Testis (tissue), 2 donors: ENCODE results near the gene CLEC16A.

Experiments used
- CTCF ChIP-seq, 3 experiments: fragments of 450-650 bp in 2 of 3; fragments of 200-600 bp in 1 of 3; sonication (generic) in 1 of 3; IDR thresholded peaks; one replicate each; pipeline ENCODE4 v1.5.1; 2016 to 2019; ENCODE audit warnings: antibody characterized with exemption in 3 of 3, mild to moderate bottlenecking in 2 of 3, moderate library complexity in 1 of 3
- POLR2A ChIP-seq: fragments of 450-650 bp; IDR thresholded peaks from one replicate; pipeline ENCODE4 v1.6.1; 2017; ENCODE audit warnings: antibody characterized with exemption, mild to moderate bottlenecking, moderate library complexity

GRCh38 chr16:11200592-11200991 is 256.2 kb downstream of the CLEC16A start:
- TF ChIP-seq CTCF (IDR thresholded peaks at IDR 0.05): no peak
- TF ChIP-seq POLR2A: no peak
